GM21717 (cell line): ENCODE measurements around the gene SLC1A7.

Experiments
- ATAC-seq: cut with Tn5 transposase; IDR thresholded peaks from one replicate; pipeline ENCODE4 v1.9.1; 2021; ENCODE audit warnings: mild to moderate bottlenecking, moderate library complexity; ENCODE audit not compliant: unreplicated experiment

Gene SLC1A7

DNA sequence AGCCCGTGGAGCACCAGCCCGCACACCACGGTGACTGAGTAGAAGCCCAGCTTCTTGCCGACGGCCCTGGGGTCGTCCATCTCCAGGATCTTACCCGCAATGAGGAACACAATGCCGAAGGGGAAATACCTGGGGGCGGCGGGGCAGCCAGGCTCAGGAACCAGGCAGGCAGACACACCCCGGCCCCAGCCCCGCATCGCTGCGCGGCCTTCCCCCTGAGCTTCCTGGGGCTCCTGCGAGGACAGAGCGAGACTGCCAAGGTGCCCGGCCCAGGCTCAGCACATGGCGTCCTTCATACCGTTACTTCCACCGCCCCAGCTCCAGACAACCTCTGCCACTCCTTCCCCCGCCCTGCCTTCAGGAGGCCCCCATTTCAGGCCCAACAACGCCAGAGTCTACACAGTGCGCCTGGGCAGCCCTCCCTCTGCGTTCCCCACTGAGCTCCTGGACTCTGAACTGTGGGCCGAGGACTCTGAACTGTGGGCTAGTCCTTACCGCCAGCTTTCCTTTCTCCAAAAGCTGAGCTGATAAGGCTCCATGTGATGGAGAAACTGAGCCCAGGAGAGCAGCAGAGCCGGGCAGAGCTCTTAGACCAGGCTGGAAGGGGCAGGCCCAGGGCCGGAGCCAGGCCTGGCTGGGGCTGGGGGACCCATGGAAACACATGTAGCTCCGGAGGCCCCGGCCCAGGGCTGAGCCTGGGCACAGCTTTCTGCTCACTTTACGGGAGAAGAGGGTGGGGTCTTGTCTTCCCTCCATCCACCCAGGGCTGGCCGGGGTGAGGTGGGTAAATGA is 49.6 kb downstream of the SLC1A7 start:
- no peak for ATAC-seq

DNA sequence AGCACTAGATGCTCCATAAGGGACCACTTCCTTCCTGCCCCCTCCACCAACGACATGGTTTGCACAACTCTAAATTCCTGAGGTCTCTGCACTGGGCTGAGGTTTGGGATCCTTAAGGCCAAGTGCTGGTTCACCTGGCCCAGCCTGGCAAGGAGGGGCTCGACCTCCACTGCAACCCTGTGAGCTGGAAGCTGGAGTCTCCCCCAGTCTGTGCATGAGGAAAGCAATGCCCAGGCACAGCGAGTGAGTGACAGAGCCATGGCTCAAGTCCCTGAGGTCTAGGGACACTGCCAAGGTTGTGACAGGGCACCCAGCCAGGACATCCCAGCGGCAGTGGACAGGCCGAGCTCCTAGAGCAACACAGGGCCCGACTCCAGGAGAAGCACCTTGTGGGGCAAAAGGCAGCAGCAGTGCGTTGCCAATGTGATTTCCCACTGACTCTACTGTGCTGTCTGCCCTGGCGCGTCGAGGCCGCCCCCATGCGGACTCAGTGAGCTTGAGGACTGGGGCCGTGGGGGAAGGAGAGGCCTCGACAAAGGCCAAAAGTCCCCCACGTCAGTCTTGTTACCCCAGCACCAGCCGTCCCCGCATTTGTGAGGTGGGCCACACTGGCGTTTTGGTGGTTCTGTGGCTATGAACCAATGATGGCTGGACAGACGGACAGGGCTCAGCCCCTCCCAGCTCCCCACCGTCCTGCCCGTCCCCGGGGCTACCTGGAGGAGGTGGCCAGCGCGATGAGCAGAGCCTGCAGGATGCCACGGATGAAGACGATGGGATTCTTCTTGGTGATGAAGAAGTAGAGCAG is 50.4 kb downstream of the SLC1A7 start:
- ATAC-seq, result no peak

DNA sequence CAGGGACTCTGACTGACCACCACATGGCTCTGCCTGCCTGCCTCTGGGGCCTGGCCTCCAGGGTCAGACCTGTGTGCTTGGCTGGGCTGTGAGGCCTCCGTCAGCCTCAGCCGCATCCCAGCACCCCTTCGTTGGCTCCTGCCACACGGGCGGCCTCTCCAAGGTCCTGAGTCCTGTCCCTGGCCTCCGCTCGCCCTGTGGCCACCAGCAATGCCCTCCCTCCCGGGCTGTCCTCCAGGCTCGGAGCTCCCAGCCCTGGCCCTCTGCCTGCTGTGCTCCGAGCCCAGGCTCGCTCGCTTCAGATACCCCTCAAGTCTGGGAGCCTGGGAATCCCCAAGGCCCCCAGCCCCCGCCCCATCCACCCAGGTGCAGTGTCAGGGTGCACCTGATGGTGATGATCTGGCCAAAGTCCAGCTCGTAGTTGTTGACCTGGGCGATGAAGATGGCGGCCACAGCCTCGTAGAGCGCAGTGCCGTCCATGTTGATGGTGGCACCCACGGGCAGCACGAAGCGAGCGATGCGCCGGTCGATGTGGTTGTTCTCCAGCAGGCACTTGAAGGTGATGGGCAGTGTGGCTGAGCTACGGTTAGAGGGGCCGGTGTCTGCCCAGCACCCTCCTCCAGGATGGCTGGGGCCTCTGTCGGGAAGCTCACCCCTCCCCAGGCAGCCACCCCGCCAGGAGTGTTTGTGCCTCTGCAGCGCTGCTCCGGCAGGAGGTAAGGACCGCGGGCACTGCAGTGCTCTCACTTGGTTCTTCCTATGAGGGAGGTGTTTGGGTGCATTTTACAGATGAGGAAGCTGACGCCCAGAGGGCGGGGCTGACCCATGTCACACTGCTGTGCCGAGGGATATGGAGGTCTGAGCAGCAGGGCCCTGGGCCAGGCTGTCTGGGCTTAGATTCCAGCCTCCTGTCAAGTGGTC is 52.0 kb downstream of the SLC1A7 start:
- ATAC-seq, result no peak

DNA sequence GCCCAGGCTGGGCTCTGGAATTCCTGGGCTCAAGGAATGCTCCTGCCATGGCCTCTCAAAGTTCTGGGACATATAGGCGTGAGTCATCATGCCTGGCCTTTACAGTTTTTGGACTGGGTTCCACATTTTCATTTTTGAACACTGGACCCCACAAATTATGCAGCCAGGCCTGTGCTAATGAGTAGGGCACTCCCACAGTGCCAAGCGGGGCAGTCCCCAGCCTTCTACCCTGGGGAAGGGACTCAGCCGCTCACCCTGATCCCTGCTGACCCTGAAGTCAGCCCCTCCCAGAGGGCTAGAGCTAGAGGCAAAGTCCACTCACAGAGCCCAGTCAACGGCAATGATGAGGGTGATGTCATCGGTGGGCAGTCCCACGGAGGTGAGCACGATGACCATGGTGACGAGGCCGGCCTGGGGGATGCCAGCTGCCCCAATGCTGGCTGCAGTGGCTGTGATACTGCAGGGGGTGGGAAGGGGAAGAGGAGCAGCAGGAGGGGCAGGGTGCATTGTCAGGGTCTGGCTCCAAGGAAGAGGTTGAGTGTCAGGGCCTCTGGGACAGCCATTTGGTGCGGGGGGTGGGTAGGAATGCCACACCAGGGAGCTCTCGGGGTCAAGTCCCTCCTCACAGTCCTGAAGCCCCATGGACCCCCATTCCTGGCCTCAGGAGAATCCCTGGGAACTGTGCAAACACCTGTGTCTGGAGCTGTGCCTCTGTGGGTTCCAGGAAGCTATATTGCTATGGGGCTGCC is 52.8 kb downstream of the SLC1A7 start:
- ATAC-seq, result no peak

DNA sequence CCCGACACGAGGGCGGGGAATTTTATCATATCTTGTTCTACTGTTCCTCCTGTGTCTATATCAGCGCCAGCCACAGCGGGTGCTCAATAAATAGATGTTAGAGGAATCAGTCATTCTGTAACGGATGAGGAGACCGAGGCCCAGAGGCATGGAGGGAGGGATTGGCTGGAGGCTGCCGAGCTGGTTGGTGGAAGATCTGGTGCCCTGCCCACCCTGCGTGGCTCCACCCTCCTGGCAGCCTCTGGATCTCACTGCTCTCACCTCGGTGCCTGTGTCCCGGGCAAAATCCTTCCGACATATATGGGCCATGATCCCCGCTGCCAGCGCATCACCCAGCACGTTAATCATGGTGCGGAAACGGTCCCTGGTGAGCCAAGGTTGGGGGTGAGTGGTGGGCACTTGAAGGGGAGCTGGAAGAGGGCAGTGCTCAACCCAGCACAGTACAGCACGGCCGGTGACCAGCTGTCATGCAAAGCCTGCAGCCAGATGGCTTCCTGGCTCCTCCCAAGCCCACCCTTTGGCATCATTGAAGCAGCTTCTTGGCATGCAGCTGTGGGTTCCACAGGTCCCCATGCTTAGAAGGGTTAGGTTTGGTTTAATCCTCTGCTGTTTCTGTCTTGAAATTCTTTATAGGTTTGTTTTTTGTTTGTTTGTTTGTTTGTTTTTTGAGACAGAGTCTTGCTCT is 53.7 kb downstream of the SLC1A7 start:
- no peak for ATAC-seq

DNA sequence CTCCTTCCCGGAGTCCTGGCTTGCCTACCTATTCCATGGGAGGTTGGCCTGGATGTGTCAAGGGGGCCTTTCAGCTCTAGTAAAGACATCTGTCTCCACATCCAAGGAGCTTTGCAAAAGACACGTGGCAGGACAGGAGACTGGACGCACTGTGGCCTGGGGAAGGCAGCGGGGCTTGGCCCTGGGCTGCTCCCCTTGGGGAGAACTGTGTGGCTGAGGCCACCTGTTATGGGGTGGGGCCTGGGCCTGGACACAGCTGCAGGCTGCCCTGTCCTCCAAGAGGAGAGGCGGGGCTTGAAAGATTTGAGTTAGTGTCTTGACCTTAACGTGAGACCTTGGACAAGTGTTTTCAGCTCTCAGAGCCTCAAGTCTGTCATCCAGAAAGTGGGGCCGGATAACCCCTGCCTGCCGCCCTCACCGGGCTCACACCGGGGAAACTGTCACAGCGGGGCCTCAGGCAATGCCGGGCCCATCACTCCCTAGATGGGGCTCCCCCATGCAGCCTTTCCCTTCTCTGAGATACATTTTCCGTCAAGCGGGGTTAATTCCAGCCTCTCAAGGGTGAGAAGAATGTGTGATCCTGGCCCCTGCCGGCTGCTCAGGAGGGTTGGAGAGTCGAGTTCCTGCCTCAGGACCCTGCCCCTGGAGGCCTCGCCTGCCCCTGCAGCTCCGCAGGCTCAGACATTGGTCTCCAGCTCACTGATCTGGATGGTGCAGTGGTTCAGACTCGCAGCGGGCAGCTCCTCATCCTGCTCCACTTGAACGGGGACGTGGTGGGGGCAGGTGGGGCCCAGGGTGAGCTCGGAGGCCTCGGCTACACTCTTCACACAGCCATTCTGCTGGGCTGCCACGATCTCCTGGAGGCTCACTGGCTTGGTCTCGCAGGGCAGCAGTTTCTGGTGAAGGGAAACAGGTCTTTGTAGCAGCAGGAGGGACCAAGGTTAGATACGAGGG is 54.8 kb downstream of the SLC1A7 start:
- no peak for ATAC-seq

DNA sequence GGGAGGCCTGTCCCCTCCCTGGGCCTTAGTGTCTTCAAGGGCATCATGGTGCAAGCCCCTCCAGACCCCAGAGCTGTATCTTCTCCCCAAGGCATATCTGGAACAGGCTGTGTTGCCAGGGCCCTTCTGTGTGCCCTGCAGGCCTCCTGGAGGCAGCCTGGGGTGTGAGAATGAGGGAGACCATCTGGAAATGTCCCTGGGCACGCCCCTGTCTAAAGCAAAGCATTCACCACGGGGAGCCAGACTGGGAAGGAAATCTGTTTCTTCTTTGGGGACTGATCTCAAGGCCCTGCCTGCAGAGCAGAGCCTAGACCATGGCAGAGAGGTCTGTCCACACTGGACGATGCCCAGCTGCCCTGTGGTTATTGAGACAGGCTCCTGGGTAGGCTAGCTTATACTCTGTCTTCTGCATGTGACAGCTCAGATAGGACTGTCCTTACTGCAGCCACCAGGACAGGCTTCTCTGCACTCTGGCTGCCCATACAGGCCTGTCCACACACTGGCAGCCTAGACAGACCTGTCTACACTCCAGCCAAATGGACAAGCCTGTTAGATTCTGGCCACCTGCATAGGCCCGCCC is 55.9 kb downstream of the SLC1A7 start:
- no peak for ATAC-seq

DNA sequence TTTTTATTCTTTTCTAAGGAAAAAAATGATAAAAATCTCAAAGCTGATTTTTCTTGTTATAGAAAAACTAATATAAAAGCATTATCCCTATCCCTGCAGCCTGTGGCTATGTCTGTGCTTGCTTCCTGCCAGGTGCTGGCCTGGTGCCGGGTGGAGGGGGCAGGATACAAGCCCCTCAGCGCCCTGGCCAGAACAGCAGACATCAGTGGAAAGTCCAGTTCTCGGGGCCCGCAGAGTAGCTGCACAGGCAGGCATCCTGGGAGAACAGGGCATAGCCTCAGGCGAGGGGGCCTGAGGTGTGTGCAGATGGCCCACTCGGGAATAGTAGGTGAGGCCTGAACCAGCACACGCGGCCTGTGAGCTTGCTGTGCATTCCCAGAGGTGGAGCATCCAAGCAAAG is 57.0 kb downstream of the SLC1A7 start:
- no peak for ATAC-seq

DNA sequence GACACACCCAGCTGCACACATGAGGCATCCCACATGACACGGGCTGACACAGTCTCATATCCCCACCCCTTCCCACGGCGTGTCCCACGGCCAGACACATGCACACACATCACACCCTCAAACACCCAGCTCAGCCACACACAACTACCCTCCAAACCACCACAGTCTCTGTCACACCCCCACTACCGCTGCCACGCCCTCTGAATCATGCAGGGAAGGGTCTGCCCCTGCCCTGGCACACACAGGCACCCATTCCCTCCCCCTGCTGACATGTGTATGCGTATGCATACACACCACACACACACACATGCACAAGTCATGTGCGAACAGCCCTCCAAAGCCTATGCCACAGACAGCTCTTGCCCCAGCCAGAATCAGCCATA is 57.9 kb downstream of the SLC1A7 start:
- ATAC-seq, result no peak

DNA sequence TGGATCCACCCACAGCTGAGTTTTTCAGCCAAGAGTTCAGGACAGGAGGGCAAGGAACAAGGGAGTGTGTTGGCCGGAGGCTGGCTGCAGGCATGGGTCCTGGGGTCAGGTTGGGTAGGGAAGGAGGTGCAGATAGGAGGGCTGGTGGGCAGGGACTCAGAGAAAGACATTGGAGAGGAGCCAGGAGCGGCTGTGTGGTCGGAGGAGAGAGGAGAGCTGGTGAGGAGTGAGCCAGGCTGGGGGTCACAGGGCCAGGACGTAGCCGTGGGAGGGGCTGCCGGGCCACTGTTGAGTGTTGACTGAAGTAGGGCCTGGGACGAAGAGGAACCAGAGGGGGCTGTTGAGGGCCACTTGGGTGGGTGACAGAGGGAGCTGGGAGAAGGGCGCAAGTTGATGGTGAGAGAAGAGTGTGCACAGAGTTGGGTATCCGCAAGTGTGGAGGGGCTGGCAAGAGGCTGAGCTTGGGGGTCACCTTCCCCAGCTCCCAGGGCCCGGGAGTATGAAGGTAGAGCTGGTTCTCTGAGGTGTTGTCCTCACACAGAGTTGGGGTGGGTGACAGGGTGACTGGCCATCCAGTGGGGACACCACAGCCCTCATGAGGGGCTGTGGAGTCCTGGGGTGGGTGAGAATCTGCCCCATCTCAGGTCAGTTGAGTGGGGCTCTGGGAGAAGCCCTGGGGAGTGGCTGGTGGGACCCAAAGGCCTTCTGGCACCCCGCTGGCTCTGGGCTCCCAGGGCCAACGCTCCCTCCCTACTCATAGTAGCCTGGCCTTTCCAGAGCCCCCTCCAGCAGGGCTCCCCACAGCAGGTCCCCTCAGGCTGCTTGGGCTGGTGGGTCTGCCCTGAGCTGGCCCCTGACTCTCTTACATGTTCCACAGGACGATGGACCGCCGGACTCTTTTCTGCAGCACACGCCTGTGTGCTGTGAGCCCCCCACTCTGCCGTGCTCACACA is 58.5 kb downstream of the SLC1A7 start:
- no peak for ATAC-seq

DNA sequence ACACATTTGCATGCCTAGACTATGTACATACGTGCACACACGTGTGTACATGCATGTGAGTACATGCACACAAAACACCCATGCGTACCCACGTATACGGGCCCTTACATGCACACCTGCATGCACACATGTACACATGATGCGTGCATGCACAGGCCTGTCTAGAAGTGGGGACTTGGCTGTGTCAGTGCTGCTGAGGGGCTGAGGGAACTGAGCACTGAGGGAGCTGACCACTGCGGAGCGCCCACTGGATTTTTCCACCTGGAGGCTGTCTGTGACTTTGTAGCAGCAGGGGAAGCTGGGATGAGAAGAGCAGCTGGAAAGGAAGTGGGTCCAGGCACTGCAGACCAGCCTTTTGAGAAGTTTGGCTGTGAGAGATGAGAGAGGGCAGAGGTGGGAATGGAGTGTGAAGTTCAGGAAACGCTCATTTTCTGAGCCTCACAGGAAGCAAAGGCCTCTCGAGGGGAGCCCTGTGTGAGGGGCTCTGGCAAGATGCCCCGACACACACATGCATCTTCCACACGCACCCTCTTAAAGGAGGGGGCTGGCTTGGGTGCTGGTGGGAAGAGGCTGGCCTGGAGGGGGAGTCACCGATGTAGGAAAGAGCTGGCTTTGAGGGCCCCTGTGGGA is 59.5 kb downstream of the SLC1A7 start:
- ATAC-seq, result no peak

DNA sequence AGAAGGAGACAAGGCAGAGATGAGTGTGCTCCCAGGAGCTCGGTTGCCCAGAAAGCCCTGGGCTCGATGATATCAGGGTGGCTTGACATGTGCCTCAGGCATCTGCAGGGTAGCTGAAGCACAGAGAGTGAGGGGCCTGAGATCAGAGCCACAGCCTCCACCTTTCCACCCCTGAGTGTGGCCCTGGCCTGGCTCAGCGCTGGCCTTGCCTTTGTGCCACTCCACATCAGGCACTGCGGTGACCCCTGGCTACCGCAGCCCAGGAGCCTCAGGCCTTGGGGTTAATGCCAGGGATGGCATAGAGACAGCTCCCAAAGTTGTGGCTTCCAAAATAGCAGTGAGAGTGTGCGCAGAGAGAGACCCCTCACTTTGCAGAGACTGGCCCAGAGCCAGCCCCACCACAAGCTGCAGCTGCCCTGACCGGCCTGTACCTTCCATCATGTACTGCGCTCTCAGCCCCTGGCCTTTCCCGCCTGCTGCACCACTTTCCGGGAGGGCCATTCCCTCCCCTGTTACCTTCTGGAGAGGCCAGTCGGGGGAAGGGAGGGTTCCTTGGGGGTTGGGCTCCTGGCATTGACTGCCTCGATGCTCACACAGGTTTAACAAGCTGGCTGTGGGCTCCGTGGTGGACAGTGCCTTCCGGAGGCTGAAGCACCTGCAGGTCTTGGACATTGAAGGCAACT is 60.9 kb downstream of the SLC1A7 start:
- no peak for ATAC-seq

DNA sequence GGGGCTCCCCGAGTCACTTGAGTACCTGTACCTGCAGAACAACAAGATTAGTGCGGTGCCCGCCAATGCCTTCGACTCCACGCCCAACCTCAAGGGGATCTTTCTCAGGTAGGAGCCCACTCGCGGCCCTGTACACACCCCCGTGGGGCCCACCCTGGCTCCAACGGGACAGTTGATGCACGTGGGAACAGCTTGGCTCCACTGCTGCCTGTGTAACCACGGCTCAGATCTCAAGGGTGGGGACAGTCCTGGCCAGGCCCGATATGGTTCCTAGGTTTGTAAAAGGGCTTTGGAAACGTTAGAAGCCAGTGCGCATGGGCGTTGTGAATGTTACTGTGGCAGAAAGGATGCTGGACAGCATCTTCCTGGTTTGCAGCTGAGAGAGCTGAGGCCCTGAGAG is 61.7 kb downstream of the SLC1A7 start:
- ATAC-seq, result no peak

DNA sequence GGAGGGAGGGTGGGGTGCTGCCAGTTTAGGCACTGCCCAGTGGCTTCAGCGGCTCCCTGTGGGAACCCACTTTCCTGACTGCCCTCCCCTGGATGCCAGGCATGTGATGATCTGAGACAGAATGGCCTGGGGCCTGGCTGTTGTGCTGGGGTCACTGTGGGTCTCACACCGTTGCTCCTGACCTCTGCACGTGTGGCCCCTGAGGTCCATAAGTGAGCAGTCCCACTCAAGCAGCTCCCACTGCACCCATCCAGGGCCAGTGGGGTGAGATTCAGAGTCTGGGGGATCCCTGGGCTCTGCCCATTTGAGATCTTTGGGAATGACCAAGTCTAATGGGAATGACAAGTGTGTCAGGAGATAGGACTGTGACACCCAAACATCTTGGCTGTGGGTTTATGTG is 62.4 kb downstream of the SLC1A7 start:
- no peak for ATAC-seq

DNA sequence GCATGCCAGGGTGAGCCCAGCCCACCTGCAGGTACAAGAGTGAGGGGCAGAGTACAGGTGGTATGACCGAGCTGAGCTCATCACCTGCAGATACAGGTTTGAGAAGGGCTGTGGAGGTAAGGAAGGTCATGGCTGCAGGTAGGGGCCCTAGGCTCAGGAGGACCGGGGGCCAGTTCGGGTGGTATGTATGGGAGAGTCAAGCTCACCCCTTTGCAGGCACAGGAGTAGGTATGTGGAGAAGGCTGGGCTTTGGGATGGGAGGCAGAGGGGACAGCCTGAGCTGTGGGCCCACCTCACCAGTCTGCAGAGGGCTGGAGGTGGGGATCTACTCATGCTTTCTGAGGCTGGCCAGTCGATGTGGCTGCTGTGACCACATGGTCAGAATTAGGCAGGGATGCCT is 63.2 kb downstream of the SLC1A7 start:
- ATAC-seq, result no peak

DNA sequence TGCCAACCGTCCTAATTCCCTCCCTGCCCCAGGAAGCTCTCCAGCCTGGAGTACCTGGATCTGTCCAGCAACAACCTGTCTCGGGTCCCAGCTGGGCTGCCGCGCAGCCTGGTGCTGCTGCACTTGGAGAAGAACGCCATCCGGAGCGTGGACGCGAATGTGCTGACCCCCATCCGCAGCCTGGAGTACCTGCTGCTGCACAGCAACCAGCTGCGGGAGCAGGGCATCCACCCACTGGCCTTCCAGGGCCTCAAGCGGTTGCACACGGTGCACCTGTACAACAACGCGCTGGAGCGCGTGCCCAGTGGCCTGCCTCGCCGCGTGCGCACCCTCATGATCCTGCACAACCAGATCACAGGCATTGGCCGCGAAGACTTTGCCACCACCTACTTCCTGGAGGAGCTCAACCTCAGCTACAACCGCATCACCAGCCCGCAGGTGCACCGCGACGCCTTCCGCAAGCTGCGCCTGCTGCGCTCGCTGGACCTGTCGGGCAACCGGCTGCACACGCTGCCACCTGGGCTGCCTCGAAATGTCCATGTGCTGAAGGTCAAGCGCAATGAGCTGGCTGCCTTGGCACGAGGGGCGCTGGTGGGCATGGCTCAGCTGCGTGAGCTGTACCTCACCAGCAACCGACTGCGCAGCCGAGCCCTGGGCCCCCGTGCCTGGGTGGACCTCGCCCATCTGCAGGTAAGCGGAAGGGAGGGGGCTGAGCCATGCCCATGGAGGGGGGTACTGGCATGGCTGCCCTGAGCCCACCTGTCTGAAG is 63.9 kb downstream of the SLC1A7 start:
- ATAC-seq, result no peak
